ENCODE results near the gene PIP5K1A.

DNA sequence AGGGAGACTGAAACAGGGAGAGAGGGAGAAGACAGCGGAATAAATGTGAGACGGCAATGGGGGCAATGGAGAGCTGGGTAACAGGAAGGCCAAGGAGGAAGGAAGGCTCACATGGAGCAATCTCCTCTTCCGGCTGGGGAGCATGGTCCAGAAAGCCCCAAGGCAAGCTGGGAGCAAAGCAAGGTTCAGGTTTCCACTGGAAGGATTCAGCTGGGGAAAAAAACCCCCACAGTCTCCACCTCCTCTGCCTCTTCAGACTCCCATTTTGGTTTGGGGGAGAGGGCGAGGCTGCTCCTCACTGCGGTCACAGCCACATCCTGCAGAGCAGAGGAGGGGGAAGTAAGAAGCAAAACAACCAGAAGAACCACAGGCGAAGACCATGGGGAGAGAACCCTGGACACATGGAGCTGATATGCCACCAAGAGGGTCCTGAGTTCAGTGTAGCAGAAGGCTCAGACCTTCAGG lies 41.3 kb upstream of the PIP5K1A start:
- TF ChIP-seq EZH2 (IDR thresholded peaks at IDR 0.05; ENCODE audit: borderline replicate concordance, low read length) = no peak
- TF ChIP-seq, protein P1, sequence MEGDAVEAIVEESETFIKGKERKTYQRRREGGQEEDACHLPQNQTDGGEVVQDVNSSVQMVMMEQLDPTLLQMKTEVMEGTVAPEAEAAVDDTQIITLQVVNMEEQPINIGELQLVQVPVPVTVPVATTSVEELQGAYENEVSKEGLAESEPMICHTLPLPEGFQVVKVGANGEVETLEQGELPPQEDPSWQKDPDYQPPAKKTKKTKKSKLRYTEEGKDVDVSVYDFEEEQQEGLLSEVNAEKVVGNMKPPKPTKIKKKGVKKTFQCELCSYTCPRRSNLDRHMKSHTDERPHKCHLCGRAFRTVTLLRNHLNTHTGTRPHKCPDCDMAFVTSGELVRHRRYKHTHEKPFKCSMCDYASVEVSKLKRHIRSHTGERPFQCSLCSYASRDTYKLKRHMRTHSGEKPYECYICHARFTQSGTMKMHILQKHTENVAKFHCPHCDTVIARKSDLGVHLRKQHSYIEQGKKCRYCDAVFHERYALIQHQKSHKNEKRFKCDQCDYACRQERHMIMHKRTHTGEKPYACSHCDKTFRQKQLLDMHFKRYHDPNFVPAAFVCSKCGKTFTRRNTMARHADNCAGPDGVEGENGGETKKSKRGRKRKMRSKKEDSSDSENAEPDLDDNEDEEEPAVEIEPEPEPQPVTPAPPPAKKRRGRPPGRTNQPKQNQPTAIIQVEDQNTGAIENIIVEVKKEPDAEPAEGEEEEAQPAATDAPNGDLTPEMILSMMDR (conservative IDR thresholded peaks at IDR 0.05 in 1 of 2, IDR thresholded peaks at IDR 0.05 in 1 of 2; ENCODE audit: extremely low read depth in 1 of 2, insufficient read depth in 1 of 2, low read depth in 1 of 2, low read length in 2 of 2) = no peak
